ENCODE data around the gene RIPPLY3. TPM values are rescaled to one million over a fixed set of nuclear protein-coding genes. Genes with fewer than 3 reads are reported as not detected.

RIPPLY3 gene
- total RNA-seq, 2 donors from 2014 or later = not detected

GRCh38 chr21:36974851-36975192 lies 31.7 kb upstream of the RIPPLY3 start:
- no peak overlapping the region for H3K4me3 ChIP-seq
- H3K27ac ChIP-seq = no peak overlapping the region
- H3K4me1 ChIP-seq = peaks cover 19% of the 10 kb centered on the region
- intact Hi-C loops (cut with DNase I) = no loop called here
- DNase-seq = no peak
- H3K36me3 ChIP-seq (replicated peaks in 1 of 2; ENCODE audit: insufficient read depth in 1 of 2, low read depth in 2 of 2) = no peaks in the 10 kb centered on the region
- H3K9me3 ChIP-seq = no peaks in the 10 kb centered on the region
- H3K27me3 ChIP-seq = no peaks in the 10 kb centered on the region
- TF ChIP-seq POLR2A (IDR thresholded peaks at IDR 0.05) = no peak
- TF ChIP-seq CTCF (IDR thresholded peaks at IDR 0.05) = no peak
- no peak for ATAC-seq
- WGBS, 2 donors = 77 to 90% methylated on average over 6 of the region's 6 CpGs

GRCh38 chr21:36976228-36976861 lies 30.2 kb upstream of the RIPPLY3 start:
- Histone ChIP-seq H3K27me3 (no peaks in the 10 kb centered on the region), H3K4me1 (peaks cover 32% of the 10 kb centered on the region), H3K36me3 (replicated peaks in 1 of 2; ENCODE audit: insufficient read depth in 1 of 2, low read depth in 2 of 2) (no peaks in the 10 kb centered on the region), H3K9me3 (no peaks in the 10 kb centered on the region), H3K27ac (no peak overlapping the region), H3K4me3 (no peak overlapping the region)
- DNase-seq = no peak
- intact Hi-C loops (cut with DNase I) = no loop called here
- TF ChIP-seq CTCF (IDR thresholded peaks at IDR 0.05) (no peak), POLR2A (IDR thresholded peaks at IDR 0.05) (no peak)
- WGBS, 2 donors = 68 to 75% methylated on average over 5 of the region's 5 CpGs
- ATAC-seq = no peak

DNA sequence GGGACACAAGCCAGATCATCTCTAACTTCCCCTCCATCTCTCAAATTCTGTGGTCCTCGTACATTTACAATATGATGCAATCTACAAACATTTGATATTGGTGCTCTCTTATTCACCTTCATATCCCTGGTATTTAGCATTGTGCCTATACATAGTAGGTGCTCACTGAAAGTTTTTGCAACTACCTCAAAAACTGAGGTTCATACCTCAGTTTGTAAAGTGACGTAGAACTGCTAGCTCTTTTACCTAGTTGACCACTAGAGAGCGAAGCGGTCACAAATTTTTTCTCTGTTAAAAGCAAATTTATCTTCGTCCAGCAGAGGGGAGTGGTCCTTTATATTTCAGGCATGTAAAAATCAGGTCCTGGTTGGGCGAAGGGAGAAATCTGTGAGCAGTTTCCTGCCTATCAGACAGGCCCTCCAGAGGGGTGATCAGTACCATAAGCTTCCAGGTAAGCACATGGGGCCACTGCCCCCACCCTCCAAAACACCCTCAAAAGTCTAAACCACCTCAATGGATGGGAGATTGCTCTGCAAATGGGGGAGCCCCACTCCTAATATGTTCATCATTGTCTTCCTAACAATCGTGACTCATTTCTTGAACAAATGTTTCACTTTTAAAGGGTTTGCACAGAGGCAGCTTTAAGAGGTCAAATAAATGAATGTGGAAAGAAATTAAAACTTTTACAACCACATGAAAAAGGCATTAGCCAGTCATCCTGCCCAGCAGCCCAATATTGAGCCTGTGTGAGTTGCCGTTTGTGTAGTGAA lies 29.4 kb upstream of the RIPPLY3 start:
- Histone ChIP-seq H3K4me3 (no peak overlapping the region), H3K27me3 (no peaks in the 10 kb centered on the region), H3K4me1 (peaks cover 32% of the 10 kb centered on the region), H3K27ac (peak overlapping the region in 3 of 4 donors; percentile 15 to 56 (median 37)), H3K36me3 (replicated peaks in 1 of 2; ENCODE audit: insufficient read depth in 1 of 2, low read depth in 2 of 2) (no peaks in the 10 kb centered on the region), H3K9me3 (no peaks in the 10 kb centered on the region)
- DNase-seq (peak; percentile 42 to 69 (median 50)), ATAC-seq (peak; percentile 77)
- peak in 6 of 7 experiments; percentile 47 to 95 (median 92) for TF ChIP-seq CTCF (IDR thresholded peaks at IDR 0.05)
- no peak for TF ChIP-seq POLR2A (IDR thresholded peaks at IDR 0.05)
- WGBS, 2 donors = 18 to 22% methylated on average over 8 of the region's 8 CpGs
- intact Hi-C loops (cut with DNase I) = no loop called here

GRCh38 chr21:36980280-36981048 lies 26.0 kb upstream of the RIPPLY3 start:
- intact Hi-C loops (cut with DNase I) = no loop called here
- peak; percentile 79 for ATAC-seq
- H3K36me3 ChIP-seq (replicated peaks in 1 of 2; ENCODE audit: insufficient read depth in 1 of 2, low read depth in 2 of 2) = no peaks in the 10 kb centered on the region
- peaks cover 32% of the 10 kb centered on the region for H3K4me1 ChIP-seq
- TF ChIP-seq POLR2A (IDR thresholded peaks at IDR 0.05) (peak; percentile 35 to 64 (median 57)), CTCF (IDR thresholded peaks at IDR 0.05) (peak in 5 of 7 experiments; percentile 10 to 42 (median 35))
- H3K27me3 ChIP-seq = no peaks in the 10 kb centered on the region
- peak overlapping the region in 3 of 4 donors; percentile 58 to 84 (median 80) for H3K27ac ChIP-seq
- peak; percentile 48 to 71 (median 64) for DNase-seq
- H3K4me3 ChIP-seq = peak overlapping the region in 1 of 2 donors; percentile 35
- no peaks in the 10 kb centered on the region for H3K9me3 ChIP-seq
- 2 to 9% methylated on average over 17 to 46 of the region's 53 CpGs for WGBS, 2 donors
